WERI-Rb-1 (cell line): ENCODE data around the gene SCAF4.
"Not testable (repeated sequence)": the region's sequence is repeated elsewhere in the genome, so short reads cannot be mapped to it uniquely, and the experiment has no call there.

ENCODE experiments used
- DNase-seq: peaks from one replicate; pipeline ENCODE4 v3.0.0-alpha.2; 2020
- H3K27ac ChIP-seq: fragments of 250-450 bp; sonication (Bioruptor Pico); 2 replicates; pipeline ENCODE4 v1.5.1; 2020; ENCODE audit warnings: mild to moderate bottlenecking, moderate library complexity
- H3K27me3 ChIP-seq: fragments of 250-450 bp; sonication (Bioruptor Pico); 2 replicates; pipeline ENCODE4 v1.5.1; 2021; ENCODE audit warnings: mild to moderate bottlenecking, low read depth, moderate library complexity; ENCODE audit not compliant: insufficient read depth, severe bottlenecking
- H3K36me3 ChIP-seq: fragments of 250-450 bp; sonication (Bioruptor Pico); 2 replicates; pipeline ENCODE4 v1.5.1; 2020; ENCODE audit warnings: mild to moderate bottlenecking, moderate library complexity
- H3K4me3 ChIP-seq: 2 replicates; pipeline ENCODE4 v1.5.1; 2011; ENCODE audit warnings: low read depth, mild to moderate bottlenecking, control low read depth, low read length
- H3K9me3 ChIP-seq: fragments of 250-450 bp; sonication (Bioruptor Pico); 2 replicates; pipeline ENCODE4 v1.5.1; 2021; ENCODE audit warnings: mild to moderate bottlenecking, moderate library complexity; ENCODE audit not compliant: severe bottlenecking
- CTCF ChIP-seq: IDR thresholded peaks from 2 replicates; pipeline ENCODE4 v1.5.1; 2011; ENCODE audit warnings: low read depth, mild to moderate bottlenecking, control low read depth, inconsistent platforms, low read length

SCAF4 gene

GRCh38 chr21:31750843-31751242, 18.9 kb upstream of the SCAF4 start:
- Histone ChIP-seq H3K36me3 (no peaks in the 10 kb centered on the region), H3K9me3 (peaks cover 2% of the 10 kb centered on the region), H3K4me3 (no peak overlapping the region), H3K27ac (no peak overlapping the region), H3K27me3 (no peaks in the 10 kb centered on the region)
- TF ChIP-seq CTCF, result no peak
- DNase-seq, result no peak

- Histone ChIP-seq H3K9me3 (peaks cover 4% of the 10 kb centered on the region), H3K27me3 (no peaks in the 10 kb centered on the region), H3K27ac (no peak overlapping the region), H3K4me3 (no peak overlapping the region), H3K36me3 (no peaks in the 10 kb centered on the region)
- no peak for TF ChIP-seq CTCF
- DNase-seq, result no peak
Measured at GRCh38 chr21:31744182-31744800, 12.4 kb upstream of the SCAF4 start.

GRCh38 chr21:31743712-31744111, 11.8 kb upstream of the SCAF4 start:
- no peak for TF ChIP-seq CTCF
- no peaks in the 10 kb centered on the region for H3K27me3 ChIP-seq
- no peak overlapping the region for H3K4me3 ChIP-seq
- H3K9me3 ChIP-seq, result peaks cover 4% of the 10 kb centered on the region
- H3K36me3 ChIP-seq, result no peaks in the 10 kb centered on the region
- no peak overlapping the region for H3K27ac ChIP-seq
- no peak for DNase-seq

- Histone ChIP-seq H3K27ac (no peak overlapping the region), H3K9me3 (peaks cover 4% of the 10 kb centered on the region), H3K4me3 (no peak overlapping the region), H3K27me3 (no peaks in the 10 kb centered on the region), H3K36me3 (no peaks in the 10 kb centered on the region)
- TF ChIP-seq CTCF, result no peak
- DNase-seq, result no peak
Measured at GRCh38 chr21:31741116-31741515, 9.2 kb upstream of the SCAF4 start.

- not testable (repeated sequence) for H3K36me3 ChIP-seq, DNase-seq, H3K27me3 ChIP-seq, H3K27ac ChIP-seq, H3K9me3 ChIP-seq, H3K4me3 ChIP-seq
Measured at GRCh38 chr21:31737586-31738397, 5.9 kb upstream of the SCAF4 start.

GRCh38 chr21:31735511-31735992, 3.6 kb upstream of the SCAF4 start:
- Histone ChIP-seq H3K27me3 (no peaks in the 10 kb centered on the region), H3K9me3 (no peaks in the 10 kb centered on the region), H3K36me3 (peaks cover 6% of the 10 kb centered on the region), H3K4me3 (no peak overlapping the region), H3K27ac (no peak overlapping the region)
- no peak for DNase-seq
- no peak for TF ChIP-seq CTCF
